HG02763 (cell line): ENCODE data around the gene HS3ST3A1.

ENCODE experiments used
- ATAC-seq: cut with Tn5 transposase; IDR thresholded peaks from one replicate; pipeline ENCODE4 v1.9.1; 2021; ENCODE audit warnings: mild to moderate bottlenecking, moderate library complexity; ENCODE audit not compliant: unreplicated experiment

HS3ST3A1 gene

DNA sequence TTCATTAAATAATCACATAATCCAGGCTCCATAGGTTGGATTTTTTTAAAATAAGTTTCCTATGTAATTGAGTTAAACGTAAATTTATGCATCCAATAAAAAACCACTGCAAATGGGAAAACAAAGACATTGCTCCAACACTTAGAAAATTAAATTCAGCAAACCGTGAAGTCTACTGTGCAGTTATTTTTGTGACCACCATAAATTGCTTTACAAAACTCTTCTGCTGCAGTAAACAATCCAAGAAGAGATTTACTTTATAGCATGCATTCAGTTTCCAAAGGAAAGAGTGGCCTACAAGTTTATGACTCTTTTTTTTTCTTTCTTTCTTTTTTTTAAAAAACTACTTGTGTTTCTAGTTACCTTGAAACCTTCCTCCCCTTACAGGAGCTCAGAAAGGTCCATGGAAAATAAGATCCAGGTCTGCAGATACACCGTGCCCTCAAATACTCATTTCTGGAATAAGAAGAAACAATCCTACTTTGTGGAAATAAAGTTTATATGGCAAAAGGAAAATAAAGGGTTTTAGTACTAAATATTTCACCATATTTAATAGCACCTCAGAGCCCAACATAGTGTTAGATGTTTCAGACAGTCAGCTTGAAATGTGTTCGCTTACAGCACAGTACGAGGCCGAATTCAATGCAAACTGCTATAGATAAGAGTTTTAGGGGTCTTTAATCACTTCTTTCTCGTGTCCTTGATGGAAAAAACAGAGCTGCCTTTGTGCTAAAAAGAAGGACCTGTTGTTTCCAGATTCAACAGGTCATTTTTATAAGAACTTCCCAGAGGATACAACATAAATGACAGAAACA lies 3.2 kb downstream of the HS3ST3A1 start:
- no peak for ATAC-seq

DNA sequence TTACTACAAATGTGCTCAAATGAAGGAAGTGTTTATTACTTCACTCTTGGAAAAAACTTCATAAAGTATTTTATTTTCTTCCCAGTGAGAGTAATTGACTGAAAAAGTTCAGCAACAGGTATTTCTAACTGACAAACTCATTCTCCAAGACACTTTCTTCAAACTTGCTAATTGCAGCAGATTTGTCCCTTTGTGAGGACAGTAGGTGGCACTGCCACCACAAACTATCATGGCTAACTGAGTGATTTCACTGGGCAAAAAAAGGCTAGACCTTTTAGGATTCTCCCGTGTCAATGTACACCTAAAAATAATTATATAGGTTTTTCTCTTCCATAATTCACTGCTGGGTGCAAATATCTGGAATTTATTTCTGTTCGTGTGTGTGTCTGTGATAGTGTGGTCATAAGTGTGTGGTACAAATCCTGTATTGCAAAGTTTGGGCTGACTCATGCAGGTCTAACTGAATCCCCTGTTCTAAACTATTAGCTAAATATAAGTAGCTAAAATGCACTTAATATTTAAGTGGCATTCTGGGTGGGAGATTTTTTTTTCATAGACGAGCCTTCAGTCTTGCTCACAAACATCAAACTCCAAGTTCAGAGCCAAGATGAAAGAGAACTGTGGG lies 3.9 kb downstream of the HS3ST3A1 start:
- ATAC-seq = no peak

DNA sequence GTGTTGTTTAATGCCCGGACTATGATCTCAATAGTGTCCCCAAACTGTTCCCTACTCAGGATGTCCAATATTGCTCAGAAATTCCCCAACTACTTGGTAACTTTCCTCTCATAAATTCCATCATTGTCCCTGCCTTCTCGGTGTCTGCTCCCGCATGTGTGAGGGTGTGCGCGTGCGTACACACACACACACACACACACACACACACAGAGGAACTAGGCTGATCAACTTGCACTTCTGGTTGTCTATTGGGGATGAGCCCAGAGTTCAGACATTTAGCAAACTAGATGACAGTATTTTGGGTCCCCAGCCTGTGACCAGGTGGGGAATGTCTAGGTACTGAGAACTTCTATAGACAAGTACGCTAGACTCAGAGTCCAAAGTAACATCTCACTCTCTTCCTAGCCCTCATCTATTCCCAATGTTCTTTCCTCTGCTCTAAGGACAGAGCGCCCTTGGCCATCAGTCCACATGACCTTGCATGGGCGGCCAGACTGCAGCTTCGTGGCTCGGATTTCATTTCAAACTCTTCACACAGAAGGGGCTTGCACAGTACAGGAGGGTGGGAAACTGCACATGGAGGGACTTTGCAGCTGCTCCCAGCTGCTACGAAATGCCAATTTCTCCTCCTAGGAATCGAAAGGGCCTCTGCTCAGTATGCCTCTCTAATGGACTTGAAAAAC lies 5.3 kb downstream of the HS3ST3A1 start:
- no peak for ATAC-seq

DNA sequence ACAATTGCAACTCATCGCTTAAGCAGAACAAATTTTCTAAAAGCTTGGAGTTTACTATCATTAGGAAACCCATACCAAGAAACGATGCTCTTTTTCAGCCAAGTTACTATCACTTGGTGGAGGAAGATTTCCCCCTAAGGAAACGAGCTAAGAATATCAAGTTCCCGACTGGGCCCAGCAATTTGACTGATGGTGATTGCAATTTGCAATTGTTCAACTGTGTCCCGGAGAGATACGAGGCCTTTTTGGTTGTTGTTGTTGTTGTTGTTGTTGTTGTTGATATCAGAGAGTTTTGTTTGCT lies 6.2 kb downstream of the HS3ST3A1 start:
- ATAC-seq = no peak

DNA sequence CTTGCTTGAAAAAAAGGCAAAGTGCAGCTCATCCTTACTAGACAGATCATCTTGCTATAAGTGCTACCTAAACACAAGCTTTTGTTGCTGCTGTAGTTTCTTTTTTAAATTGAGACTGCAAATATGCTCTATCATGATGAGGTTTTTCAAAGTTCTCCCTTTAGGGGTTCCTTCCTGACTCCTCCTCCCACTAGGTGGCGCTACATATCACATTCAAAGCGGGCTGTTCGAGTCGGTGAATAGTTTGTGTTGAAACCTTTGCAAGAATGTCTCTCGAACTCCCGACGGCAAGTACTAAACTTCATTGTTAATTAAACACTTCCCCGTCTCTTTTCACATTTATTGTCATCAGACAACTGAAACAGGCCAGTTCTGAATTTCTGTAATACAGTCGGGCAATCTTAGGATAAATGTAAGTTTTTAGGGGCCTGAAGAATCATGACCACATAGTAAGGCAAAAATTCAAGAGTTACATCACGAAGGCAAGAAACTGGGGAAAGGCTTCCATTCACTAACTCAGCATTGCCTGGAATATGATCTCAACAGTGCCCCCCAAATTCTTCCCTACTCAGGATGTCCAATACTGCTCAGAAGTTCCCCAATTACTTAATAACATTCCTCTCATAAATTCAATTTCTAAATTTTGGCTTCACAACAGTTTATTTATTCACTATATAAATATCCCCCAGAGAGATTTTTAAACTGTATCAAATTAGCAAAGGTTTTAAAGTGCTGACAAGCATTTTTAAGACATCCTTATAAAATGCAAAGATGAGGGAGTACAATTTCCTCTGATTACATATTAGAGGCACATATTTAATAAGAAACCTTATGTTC lies 6.7 kb downstream of the HS3ST3A1 start:
- no peak for ATAC-seq

DNA sequence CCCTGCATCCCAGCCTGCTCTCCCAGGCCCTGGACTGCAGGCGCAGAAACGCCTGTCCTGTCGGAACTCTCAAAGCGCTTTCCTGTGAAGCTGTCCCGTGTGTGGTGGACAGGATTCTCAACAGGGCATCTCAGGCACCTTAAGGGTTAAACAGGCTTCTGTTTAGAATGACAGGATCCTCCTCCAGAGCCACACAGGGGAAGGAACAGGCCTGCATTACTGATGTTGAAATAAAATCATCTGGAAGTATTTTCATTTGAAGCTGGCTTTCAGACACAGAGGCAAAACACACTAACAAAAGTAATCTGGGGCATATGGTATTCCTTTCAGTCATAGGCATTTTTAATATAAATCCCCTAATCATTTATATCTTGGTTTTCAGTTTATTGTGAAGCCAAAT lies 7.4 kb downstream of the HS3ST3A1 start:
- no peak for ATAC-seq

DNA sequence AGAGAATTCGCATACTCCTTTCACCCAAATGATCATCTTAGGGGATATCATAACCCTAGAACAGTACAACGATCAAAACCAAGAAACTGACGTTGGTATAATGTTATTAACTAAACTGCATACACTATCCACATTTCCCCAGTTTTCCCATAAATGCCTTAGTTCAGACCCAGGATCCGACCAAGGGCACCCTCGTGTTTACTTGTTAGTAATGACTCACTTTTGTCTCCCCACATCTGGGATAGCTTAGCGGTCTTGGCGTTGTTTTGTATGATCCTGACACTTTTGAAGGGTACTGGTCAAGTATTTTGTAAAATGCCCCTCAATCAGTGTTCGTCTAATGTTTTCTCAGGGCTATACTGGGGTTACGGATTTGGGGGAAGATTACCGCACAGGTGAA lies 8.0 kb downstream of the HS3ST3A1 start:
- ATAC-seq = no peak

DNA sequence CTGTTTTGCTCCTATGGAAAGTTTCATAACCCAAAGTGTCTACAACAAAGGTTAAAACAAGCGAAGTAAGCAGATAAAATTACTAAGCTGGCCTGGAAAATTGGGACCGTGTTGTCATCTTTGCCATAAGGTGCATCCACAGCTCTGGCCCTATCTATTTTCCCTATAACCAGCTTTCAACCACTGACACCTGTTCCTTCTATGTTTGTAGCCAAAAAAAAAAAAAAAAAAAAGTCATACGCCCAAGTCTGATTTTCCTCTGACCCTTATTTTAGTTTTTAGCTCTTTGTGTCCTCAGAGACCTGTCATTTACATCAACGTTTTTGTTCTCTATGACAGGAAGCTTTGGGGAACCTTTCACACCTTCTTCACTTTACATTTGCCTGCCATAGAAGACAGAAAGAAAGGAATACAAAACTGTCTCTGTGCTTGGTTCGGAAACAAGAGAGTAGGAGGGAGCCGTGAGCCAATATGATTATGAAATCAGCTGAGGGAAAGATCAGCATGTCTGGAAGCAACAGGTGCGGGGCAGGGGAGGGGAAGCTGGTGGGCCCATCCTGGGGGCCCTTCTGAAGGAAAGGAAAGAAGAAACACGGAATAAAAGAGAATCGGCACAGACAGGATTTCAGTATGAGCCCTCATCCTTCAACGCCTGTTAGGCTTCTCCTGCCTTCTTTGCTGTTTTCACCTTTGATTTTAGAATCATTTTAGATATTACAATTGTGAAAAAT lies 8.5 kb downstream of the HS3ST3A1 start:
- ATAC-seq = no peak

DNA sequence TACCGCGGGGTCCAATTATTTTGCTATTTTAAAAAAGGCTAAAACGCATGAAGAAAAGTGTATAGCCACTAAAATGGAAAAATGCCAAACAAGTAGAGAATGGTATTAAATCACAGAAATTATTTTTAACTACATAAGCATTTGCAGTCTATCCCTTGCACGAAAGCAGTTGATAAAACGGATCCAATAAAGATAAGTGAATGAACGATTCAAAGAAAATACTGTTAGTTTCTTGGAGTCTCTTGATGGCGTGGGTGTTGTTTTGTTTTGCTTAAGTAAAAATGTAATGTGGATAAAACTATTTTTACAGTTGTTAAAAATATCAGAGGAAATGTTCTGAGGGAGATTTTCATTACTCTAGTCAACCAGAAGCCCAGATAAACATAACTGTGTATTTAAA lies 9.3 kb downstream of the HS3ST3A1 start:
- no peak for ATAC-seq

DNA sequence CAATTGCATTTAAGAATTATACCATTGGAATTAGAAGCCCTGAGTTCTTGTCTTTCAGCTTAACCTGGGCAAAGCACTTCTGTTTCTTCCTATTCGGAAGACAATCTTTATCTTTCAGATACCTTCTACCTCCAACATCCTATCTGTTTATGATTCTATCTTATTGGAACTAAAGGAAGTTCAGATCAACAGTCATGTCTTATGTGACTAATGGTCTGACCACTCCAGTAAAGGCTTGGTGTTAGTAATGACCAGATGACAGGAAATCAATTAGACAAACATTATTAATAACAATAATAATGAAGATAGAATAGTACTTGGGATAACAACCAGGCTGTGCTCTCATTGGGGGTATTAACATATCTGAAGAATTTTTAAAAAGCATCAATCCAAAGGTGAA lies 11.3 kb downstream of the HS3ST3A1 start:
- ATAC-seq = no peak

DNA sequence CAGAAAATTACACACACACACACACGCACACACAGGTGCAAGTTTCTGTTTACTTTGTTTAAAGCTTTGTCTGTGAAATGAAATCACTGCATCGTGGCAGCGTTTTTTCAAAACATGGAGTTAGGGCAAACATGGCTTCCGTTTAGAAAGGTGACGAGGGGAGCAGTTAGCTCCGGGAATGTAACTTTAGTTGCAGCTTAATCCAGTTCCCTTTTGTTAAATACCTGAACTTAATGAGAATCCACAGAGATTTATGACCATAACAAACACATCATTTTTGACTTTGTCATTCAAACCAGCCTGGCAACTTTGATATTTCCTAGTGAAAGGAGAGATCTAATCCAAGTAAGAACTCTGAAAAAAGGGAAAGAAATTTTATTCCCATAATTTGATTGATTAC lies 12.1 kb downstream of the HS3ST3A1 start:
- no peak for ATAC-seq

DNA sequence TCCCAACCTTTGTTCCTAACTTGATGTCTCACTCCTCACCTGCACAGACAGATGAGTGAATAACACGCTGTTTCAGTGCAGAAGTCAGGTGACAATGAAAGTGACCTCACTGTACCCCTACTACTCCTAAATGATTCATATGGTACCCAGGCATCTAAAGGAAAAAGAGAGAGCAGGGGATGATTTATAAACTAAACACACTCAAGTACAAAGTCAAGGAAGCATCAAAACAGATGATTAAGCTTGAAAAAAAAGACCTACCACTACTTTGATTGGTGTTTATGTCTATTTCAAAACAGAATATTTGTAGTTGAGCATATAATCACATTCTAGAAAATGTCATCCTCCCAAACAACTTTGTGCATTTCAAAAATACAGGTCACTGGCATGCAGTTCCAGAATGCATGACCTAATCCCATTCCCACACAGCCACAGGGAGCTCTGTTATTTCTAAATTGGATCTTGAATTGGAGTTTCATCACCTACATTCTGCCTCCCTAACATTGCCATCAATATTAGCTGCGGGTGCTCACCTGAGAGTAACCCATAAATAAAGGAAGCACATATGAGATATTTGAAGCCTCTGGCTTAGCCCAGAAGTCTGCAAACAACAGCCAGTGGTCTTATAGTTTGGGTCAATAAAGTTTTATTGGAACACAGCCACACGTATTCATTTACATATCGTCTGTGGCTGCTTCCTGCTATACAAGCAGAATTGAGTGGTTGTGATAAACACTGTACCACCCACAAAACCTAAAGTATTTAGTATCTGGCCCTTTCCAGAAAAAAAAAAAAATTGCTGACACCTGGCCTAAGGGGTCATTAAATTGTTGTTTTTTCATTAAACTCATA lies 14.0 kb downstream of the HS3ST3A1 start:
- no peak for ATAC-seq

DNA sequence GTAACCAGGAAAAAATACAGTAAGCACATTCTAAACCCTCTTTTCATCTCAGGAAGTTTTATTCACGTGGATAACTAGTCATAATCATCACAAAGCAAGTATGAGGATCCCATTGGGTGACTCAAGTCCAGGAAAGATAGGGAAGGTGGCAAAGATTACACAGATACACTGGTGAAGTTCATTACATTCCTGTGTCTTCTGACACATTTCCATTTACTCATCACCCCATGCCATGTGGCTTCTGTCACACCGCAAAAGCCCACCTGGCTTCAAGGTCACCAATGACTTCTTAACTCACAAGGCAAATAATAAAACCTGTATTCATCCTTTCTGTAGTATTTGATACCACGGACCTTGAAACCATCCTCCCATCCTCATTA lies 17.0 kb downstream of the HS3ST3A1 start:
- no peak for ATAC-seq

DNA sequence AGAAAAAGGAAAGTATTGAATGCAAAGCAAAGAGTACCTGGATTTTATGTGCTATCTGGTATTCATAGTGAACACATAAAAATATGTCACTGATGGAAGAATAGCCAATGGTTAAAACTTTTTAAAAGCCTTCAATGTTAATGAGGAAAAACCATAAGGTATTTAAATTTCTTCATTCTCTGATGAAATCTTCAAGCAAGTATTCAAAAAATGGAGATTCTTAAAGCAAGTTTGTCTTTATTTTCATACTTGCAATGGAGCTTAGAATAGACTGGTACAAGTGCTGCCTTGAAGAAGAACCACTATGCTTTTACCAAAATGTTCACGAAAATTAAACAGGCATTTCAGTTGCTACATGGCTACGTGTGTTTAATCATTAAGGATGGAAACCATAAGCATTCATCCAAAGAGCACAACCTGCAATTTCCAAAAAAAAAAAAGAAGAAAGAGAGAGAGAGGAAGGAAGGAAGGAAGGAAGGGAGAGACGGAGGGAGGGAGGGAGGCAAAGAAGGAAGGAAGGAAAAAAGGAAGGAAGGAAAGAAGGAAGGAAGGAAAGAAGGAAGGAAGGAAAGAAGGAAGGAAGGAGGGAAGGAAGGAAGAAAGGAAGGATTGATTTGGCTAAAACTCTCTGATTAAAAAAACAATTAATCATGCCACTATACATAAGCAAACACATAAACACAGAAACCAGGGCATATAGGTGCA lies 17.6 kb downstream of the HS3ST3A1 start:
- ATAC-seq = no peak

DNA sequence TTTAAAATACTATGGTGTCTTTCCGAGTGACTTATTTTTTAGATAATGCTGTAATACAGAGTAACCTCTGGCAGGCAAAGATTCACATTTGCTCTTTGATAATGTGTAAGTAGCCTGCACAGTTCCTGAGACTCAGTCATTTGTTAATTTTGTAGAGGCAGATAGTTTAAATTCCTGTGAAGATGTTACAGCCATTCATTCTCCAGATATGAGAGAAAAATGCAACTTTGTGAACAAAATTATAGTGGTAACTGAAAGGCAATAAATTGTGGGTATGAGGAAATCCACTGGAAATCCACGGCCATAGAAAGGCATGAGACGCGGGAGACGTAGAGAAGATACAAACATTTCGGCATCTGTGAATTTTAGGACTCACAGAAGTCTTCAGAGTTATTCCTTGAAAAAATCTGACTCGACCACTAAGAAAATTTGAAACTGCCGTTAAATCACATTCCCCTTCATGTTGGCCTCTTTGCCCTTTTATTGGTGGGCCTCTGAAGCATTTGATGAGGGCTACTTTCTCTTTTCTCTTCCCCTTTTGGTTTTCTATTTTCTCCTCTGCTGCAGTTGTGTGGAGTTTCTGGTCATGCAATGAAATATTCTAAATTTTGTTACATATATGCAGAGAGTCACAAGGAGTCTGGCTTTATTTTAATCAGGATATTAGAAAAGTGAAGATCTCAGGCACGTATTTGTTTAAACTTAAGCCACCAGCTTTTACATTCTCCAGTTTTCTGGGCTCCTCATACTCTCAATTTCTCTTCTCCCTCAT lies 18.8 kb downstream of the HS3ST3A1 start:
- no peak for ATAC-seq

DNA sequence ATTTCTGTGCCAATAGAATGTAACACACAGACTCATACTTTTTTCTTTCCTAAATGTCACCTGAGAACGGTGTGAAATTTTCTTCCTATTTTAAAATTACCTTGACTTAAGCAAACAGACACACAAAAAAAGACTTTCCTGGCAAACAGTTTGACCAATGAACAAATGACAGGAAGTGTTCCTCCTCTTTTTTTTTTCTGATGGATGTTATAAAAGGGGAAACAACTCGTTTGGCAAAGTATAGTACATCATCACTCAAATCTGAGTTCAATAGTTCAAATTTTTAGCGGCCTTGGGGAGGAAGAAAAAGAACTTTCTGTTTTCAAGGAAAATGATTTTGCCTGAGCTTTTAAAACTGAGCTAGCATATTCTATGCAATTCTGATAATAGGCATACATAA lies 19.8 kb downstream of the HS3ST3A1 start:
- no peak for ATAC-seq

DNA sequence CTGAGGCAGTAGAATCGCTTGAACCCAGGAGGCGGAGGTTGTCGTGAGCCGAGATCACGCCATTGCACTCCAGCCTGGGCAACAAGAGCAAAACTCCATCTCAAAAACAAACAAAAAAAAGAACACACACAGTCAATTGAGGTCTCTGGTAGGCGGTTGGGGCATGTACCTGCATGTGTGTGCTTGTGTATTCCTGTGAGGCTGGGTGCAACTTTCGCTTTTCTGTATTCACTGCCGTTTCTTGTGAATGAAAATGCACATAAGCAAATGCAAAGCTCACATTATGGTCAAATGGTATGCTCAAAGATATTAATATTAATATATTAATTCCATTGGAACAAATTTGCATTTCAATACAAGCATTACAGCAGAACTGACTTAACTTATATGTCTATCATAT lies 20.9 kb downstream of the HS3ST3A1 start:
- ATAC-seq = no peak

DNA sequence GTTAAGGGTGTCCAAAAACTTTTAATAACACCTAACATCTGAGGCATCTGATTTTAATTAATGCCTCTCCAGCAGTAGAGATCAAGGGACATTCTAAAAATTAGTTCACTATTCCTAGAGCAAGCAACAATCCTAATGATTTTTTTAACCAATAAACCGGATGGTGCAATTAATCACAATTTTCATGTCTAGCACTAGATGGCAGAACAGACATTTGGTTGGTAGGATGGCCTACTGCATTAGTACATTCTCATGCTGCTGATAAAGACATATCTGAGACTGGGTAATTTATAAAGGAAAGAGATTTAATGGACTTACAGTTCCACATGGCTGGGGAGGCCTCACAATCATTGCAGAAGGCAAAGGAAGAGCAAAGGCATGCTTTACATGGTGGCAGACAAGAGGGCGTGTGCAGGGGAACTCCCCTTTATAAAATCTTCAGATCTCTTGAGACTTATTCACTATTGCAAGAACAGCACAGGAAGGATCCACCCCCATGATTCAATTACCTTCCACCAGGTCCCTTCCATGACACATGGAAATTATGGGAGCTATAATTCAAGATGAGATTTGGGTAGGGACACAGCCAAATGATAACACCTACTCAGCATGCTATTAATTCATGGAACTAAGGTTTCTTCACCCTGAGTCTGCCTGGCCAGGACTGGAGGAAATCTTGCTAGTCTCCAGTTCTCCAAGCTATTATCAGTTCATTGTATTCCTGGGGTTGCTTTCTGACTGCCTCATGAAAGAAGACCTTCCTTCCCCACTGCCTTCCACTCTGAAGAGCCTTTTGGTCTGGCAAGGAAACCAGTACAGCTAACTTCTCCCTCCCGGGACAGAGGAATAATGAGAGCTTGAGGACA lies 24.8 kb downstream of the HS3ST3A1 start:
- no peak for ATAC-seq
